Lower leg skin (tissue), 4 donors: Measurements from ENCODE around the gene SLC26A2. TPM values are rescaled to one million over a fixed set of nuclear protein-coding genes. Genes with fewer than 3 reads are reported as not detected.

Experiments used
- DNase-seq, 2 donors: peaks; one replicate each; pipeline ENCODE4 v3.0.0-alpha.2; 2019; ENCODE audit warnings: low spot score in 2 of 2
- H3K4me3 ChIP-seq: fragments of 200-600 bp; sonication (generic); 2 replicates; pipeline ENCODE4 v1.5.1; 2017; ENCODE audit warnings: mild to moderate bottlenecking, low read depth; ENCODE audit not compliant: poor library complexity, severe bottlenecking
- POLR2A ChIP-seq, 2 donors: fragments of 450-650 bp; IDR thresholded peaks; one replicate each; pipeline ENCODE4 v1.6.1; 2016 to 2017; ENCODE audit warnings: antibody characterized with exemption in 2 of 2, mild to moderate bottlenecking in 1 of 2, moderate library complexity in 1 of 2
- WGBS, 2 donors: methylation state at CpG; one replicate each; pipeline ENCODE4 v1.1.5; 2018; 5-methylcytosine and 5-hydroxymethylcytosine counted together
- intact Hi-C: fragments of 100-400 bp; cut with DNase I; formaldehyde crosslinking; loops from one replicate; pipeline ENCODE4 v1.15.0; 2023; ENCODE audit warnings: low total_unique reads
- total RNA-seq, 4 donors: library from RNA; depleted of rRNA; stranded (reverse); fragments of >200 nt; gene quantifications; one replicate each; pipeline ENCODE4 v1.1.0, GENCODE V29; 2016
- TF ChIP-seq, protein P1 (sequence below), 3 donors: fragments of 450-650 bp; IDR thresholded peaks; one replicate each; pipeline ENCODE4 v1.5.1; 2016; ENCODE audit warnings: antibody characterized with exemption in 3 of 3, mild to moderate bottlenecking in 3 of 3, moderate library complexity in 2 of 3

The SLC26A2 gene
- total RNA-seq, 4 donors from 2014 or later: 8.4 to 56.5 (median 33.3) TPM

GRCh38 chr5:150001660-150002486 is 41.3 kb downstream of the SLC26A2 start:
- no peak for DNase-seq

DNA sequence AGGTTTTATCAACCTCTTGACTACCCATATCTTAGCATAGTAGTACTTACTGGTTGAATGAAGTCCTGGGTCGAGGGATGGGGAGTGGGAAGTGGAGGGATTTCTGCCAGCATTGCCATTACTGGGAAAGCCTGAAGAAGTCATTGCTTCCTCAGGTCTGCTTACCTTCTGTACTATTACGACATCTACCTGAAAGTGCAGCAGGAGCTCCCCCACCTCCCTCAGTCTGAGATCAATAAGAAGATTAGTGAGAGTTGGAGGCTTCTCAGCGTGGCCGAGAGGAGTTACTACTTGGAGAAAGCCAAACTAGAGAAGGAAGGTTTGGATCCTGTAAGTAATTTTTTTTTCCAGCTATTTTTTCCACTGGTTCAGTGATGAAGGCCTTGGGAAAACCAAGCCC is 45.8 kb downstream of the SLC26A2 start:
- 81 to 87% methylated on average over 4 of the region's 4 CpGs for WGBS, 2 donors
- no peak for DNase-seq

More at GRCh38 chr5:150001660-150002486, 41.3 kb downstream of the SLC26A2 start:
- H3K4me3 ChIP-seq: no peak overlapping the region
- intact Hi-C loops: no loop called here
- TF ChIP-seq, protein P1, sequence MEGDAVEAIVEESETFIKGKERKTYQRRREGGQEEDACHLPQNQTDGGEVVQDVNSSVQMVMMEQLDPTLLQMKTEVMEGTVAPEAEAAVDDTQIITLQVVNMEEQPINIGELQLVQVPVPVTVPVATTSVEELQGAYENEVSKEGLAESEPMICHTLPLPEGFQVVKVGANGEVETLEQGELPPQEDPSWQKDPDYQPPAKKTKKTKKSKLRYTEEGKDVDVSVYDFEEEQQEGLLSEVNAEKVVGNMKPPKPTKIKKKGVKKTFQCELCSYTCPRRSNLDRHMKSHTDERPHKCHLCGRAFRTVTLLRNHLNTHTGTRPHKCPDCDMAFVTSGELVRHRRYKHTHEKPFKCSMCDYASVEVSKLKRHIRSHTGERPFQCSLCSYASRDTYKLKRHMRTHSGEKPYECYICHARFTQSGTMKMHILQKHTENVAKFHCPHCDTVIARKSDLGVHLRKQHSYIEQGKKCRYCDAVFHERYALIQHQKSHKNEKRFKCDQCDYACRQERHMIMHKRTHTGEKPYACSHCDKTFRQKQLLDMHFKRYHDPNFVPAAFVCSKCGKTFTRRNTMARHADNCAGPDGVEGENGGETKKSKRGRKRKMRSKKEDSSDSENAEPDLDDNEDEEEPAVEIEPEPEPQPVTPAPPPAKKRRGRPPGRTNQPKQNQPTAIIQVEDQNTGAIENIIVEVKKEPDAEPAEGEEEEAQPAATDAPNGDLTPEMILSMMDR (IDR thresholded peaks at IDR 0.05): no peak
- no peak for TF ChIP-seq POLR2A (IDR thresholded peaks at IDR 0.05)
- 11 to 13% methylated on average over 8 of the region's 8 CpGs for WGBS, 2 donors

GRCh38 chr5:150007050-150007449 is 46.5 kb downstream of the SLC26A2 start:
- TF ChIP-seq, protein P1 (IDR thresholded peaks at IDR 0.05): no peak
- TF ChIP-seq POLR2A (IDR thresholded peaks at IDR 0.05): no peak
- intact Hi-C loops: no loop called here
- no peak overlapping the region for H3K4me3 ChIP-seq
- no peak for DNase-seq

More for the DNA sequence above, 45.8 kb downstream of the SLC26A2 start:
- intact Hi-C loops: no loop called here
- TF ChIP-seq, protein P1 (IDR thresholded peaks at IDR 0.05): no peak
- TF ChIP-seq POLR2A (IDR thresholded peaks at IDR 0.05): no peak
- H3K4me3 ChIP-seq: no peak overlapping the region

- 83 to 91% methylated on average over 6 of the region's 6 CpGs for WGBS, 2 donors
- intact Hi-C loops: no loop called here
Observed at GRCh38 chr5:150009671-150010387, 49.3 kb downstream of the SLC26A2 start.

GRCh38 chr5:150013931-150014330 is 53.4 kb downstream of the SLC26A2 start:
- no peak for DNase-seq
- intact Hi-C loops: no loop called here
- TF ChIP-seq POLR2A (IDR thresholded peaks at IDR 0.05): no peak
- TF ChIP-seq, protein P1 (IDR thresholded peaks at IDR 0.05): no peak
- H3K4me3 ChIP-seq: no peak overlapping the region
- 93 to 99% methylated on average over 4 of the region's 4 CpGs for WGBS, 2 donors

More at GRCh38 chr5:150009671-150010387, 49.3 kb downstream of the SLC26A2 start:
- TF ChIP-seq, protein P1 (IDR thresholded peaks at IDR 0.05): no peak
- TF ChIP-seq POLR2A (IDR thresholded peaks at IDR 0.05): no peak
- no peak overlapping the region for H3K4me3 ChIP-seq
- DNase-seq: no peak
